ENCODE data around the gene ZNF431. TPM values are rescaled to one million over a fixed set of nuclear protein-coding genes. Genes with fewer than 3 reads are reported as not detected.
"Not testable (repeated sequence)": the region's sequence is repeated elsewhere in the genome, so short reads cannot be mapped to it uniquely, and the experiment has no call there.

Gene ZNF431
- total RNA-seq, 4 donors from 2014 or later: 4.1 to 9.1 (median 4.8) TPM

DNA sequence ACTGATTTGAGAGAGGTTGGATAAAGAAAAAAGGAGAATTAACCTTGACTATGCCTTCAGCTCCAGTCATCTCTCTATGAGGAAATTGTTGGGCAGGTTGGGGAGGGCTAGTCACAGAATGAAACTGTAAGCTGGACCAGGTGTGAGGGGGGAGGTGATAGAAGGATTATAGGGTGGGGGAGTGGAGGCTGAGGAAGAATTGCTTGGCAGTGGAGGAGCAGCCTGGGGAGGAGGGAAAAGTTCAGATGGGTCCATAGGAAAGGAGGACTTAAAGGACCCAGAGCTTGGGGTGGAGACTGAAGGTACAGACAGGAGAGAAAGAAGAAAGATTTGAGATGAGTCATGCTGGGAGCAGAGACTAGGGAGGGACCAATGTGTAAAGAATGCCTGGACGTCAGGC lies 8.2 kb upstream of the ZNF431 start:
- TF ChIP-seq POLR2AphosphoS5 (IDR thresholded peaks at IDR 0.05) (no peak), POLR2A (IDR thresholded peaks at IDR 0.05; ENCODE audit: low read depth) (no peak), EP300 (IDR thresholded peaks at IDR 0.05) (no peak)
- TF ChIP-seq, protein P1, sequence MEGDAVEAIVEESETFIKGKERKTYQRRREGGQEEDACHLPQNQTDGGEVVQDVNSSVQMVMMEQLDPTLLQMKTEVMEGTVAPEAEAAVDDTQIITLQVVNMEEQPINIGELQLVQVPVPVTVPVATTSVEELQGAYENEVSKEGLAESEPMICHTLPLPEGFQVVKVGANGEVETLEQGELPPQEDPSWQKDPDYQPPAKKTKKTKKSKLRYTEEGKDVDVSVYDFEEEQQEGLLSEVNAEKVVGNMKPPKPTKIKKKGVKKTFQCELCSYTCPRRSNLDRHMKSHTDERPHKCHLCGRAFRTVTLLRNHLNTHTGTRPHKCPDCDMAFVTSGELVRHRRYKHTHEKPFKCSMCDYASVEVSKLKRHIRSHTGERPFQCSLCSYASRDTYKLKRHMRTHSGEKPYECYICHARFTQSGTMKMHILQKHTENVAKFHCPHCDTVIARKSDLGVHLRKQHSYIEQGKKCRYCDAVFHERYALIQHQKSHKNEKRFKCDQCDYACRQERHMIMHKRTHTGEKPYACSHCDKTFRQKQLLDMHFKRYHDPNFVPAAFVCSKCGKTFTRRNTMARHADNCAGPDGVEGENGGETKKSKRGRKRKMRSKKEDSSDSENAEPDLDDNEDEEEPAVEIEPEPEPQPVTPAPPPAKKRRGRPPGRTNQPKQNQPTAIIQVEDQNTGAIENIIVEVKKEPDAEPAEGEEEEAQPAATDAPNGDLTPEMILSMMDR (IDR thresholded peaks at IDR 0.05): no peak
- H3K4me1 ChIP-seq: no peaks in the 10 kb centered on the region
- H3K27me3 ChIP-seq: peaks cover 0 to 4% (median 0%) of the 10 kb centered on the region in 4 donors
- H3K4me3 ChIP-seq: no peak overlapping the region
- intact Hi-C loops (cut with DNase I): no loop called here
- H3K9me3 ChIP-seq: no peaks in the 10 kb centered on the region
- WGBS: 42% methylated on average over 1 of the region's 1 CpG
- H3K27ac ChIP-seq (replicated peaks in 1 of 4): no peak overlapping the region
- H3K36me3 ChIP-seq: no peaks in the 10 kb centered on the region
- DNase-seq (ENCODE audit: extremely low spot score): no peak

DNA sequence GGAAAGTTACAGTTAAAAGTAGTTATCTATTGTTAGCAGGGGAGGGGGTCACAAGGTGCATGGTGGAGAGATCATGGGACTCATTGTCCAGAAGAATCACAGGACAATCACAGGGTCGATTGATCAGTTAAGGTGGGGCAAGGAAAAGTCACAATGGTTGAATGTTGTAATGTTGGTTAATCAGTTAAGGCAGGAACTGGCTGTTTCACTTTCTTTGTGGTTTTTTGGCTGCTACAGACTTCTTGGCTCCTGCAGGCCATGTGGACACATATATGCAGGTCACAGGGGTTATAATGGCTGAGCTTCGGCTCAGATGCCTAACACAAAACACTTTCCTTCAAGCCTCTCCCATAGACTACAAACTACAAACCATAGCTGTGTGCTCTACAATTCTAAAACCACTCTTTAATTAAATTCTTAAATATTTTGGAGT lies 6.9 kb upstream of the ZNF431 start:
- Histone ChIP-seq H3K4me3 (no peak overlapping the region), H3K27me3 (peaks cover 0 to 4% (median 0%) of the 10 kb centered on the region in 4 donors), H3K36me3 (no peaks in the 10 kb centered on the region), H3K27ac (replicated peaks in 1 of 4) (no peak overlapping the region), H3K4me1 (no peaks in the 10 kb centered on the region), H3K9me3 (no peaks in the 10 kb centered on the region)
- no peak for DNase-seq (ENCODE audit: extremely low spot score)
- TF ChIP-seq, protein P1 (IDR thresholded peaks at IDR 0.05): no peak
- TF ChIP-seq POLR2A (IDR thresholded peaks at IDR 0.05; ENCODE audit: low read depth) (no peak), EP300 (IDR thresholded peaks at IDR 0.05) (no peak), POLR2AphosphoS5 (IDR thresholded peaks at IDR 0.05) (no peak)
- intact Hi-C loops (cut with DNase I): no loop called here
- WGBS: 86% methylated on average over 2 of the region's 2 CpGs

DNA sequence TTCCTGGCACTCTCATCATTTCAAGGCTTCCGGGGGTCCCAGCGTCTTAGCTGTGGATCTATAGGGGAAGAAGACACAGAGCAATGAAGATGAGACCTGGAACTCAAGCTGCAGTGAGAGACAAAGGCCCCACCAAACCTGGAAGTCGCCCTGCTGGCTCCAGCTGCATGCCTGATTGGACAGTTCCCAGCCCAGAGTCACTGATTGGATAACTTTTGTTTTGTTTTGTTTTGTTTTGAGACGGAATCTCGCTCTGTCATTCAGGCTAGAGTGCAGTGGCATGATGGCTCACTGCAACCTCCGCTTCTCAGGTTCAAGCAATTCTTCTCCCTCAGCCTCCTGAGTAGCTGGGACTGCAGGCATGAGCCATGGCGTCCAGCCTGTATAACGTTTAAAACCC lies 6.4 kb upstream of the ZNF431 start:
- Histone ChIP-seq H3K9me3 (no peaks in the 10 kb centered on the region), H3K4me1 (no peaks in the 10 kb centered on the region), H3K27ac (replicated peaks in 1 of 4) (no peak overlapping the region), H3K36me3 (no peaks in the 10 kb centered on the region), H3K27me3 (peaks cover 0 to 4% (median 0%) of the 10 kb centered on the region in 4 donors), H3K4me3 (no peak overlapping the region)
- TF ChIP-seq POLR2A (IDR thresholded peaks at IDR 0.05; ENCODE audit: low read depth): no peak
- TF ChIP-seq, protein P1 (IDR thresholded peaks at IDR 0.05): no peak
- no peak for TF ChIP-seq POLR2AphosphoS5 (IDR thresholded peaks at IDR 0.05)
- no peak for TF ChIP-seq EP300 (IDR thresholded peaks at IDR 0.05)
- WGBS: 79% methylated on average over 8 of the region's 8 CpGs
- intact Hi-C loops (cut with DNase I): no loop called here
- DNase-seq (ENCODE audit: extremely low spot score): no peak

DNA sequence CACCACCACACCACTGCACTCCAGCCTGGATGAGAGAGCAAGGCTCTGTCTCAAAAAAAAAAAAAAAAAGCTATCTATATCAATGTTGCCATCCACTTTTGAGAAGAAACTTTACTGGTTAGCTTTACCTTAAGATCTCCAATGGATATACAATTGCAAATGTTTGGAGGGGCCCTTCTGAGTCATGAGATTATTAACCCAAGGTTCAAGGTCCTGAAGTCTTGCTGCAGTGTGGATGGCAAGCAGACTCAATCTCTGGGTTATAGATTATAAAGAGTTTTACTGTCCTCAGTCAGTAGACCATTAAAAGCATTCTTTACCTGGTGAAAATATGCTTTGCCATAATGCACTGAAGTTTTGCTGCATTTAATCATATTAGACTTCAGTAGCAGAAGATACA lies 3.7 kb upstream of the ZNF431 start:
- Histone ChIP-seq H3K4me3 (no peak overlapping the region), H3K36me3 (no peaks in the 10 kb centered on the region), H3K27me3 (peaks cover 0 to 4% (median 0%) of the 10 kb centered on the region in 4 donors), H3K27ac (replicated peaks in 1 of 4) (no peak overlapping the region), H3K9me3 (no peaks in the 10 kb centered on the region), H3K4me1 (peaks cover 8 to 11% (median 9%) of the 10 kb centered on the region in 4 donors)
- intact Hi-C loops (cut with DNase I): no loop called here
- DNase-seq (ENCODE audit: extremely low spot score): no peak
- TF ChIP-seq EP300 (IDR thresholded peaks at IDR 0.05): no peak
- TF ChIP-seq, protein P1 (IDR thresholded peaks at IDR 0.05): no peak
- TF ChIP-seq POLR2A (IDR thresholded peaks at IDR 0.05; ENCODE audit: low read depth): no peak
- no peak for TF ChIP-seq POLR2AphosphoS5 (IDR thresholded peaks at IDR 0.05)

DNA sequence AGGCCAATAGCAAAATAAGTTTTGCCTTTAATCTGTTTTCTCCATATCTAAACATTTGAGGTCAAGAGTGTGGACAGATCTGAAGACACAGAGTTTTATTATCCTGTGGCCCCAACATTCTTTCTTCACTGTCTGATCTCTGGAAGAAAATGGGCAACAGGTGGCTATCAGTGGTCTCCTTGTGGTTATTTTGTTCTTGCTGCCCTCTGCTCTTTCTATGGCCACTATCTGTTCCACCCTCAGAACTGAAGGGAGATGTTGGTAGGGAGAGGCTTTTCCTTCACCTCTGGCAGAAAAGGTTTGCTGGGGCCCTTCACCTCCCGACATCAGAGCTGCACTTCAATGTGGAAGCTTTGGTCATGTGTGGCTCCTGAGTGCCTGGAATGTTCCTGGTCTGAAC lies 834 bp upstream of the ZNF431 start:
- not testable (repeated sequence) for DNase-seq (ENCODE audit: extremely low spot score)
- 79% methylated on average over 1 of the region's 1 CpG for WGBS

More for the DNA sequence above, 834 bp upstream of the ZNF431 start:
- Histone ChIP-seq H3K4me1 (peaks cover 8 to 12% (median 11%) of the 10 kb centered on the region in 4 donors), H3K36me3 (peaks cover 0 to 25% (median 12%) of the 10 kb centered on the region in 4 donors)
- H3K9me3 ChIP-seq; H3K27ac ChIP-seq (replicated peaks in 1 of 4); H3K4me3 ChIP-seq; H3K27me3 ChIP-seq: not testable (repeated sequence)
- intact Hi-C loops (cut with DNase I): loop anchor here (10.0 kb wide), 1 partner anchor 116 kb away; the partner anchor contains the start of gene ZNF430
